Measurements from ENCODE around the gene FGF19.

DNA sequence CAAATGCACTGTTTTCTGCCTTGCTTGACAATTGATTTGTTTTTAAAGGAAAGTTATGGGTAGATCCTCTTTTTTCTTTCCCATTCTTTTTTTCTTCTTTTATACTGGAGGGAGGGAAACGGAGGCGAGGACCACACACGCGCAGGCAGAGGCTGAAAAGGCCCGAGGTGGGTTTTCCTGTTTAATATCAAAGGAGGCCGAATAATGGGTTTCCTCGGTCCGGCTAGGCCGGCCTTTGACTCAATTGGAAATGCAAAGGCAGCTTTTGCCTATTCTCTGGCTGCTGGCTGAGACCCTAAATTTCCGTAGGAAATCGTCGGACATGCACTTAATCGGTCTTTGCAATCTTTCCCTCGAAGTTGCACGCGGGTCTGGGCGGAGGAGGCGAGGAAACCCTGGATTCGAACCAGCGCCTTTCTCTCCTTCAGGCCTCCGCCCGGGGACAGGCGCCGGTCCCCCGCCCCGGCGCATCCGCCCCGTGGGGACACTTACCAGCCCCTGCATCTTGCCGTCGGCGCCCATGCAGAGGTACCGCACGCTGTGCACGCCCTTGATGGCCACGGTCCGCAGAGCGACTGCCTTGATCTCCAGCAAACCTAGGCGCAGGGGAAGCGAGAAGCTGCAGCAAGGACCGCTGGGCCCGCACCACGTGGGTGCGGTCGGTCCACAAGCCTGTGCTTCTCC, 911 bp downstream of the FGF19 start:
- TF ChIP-seq, protein P1, sequence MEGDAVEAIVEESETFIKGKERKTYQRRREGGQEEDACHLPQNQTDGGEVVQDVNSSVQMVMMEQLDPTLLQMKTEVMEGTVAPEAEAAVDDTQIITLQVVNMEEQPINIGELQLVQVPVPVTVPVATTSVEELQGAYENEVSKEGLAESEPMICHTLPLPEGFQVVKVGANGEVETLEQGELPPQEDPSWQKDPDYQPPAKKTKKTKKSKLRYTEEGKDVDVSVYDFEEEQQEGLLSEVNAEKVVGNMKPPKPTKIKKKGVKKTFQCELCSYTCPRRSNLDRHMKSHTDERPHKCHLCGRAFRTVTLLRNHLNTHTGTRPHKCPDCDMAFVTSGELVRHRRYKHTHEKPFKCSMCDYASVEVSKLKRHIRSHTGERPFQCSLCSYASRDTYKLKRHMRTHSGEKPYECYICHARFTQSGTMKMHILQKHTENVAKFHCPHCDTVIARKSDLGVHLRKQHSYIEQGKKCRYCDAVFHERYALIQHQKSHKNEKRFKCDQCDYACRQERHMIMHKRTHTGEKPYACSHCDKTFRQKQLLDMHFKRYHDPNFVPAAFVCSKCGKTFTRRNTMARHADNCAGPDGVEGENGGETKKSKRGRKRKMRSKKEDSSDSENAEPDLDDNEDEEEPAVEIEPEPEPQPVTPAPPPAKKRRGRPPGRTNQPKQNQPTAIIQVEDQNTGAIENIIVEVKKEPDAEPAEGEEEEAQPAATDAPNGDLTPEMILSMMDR (IDR thresholded peaks at IDR 0.05) = no peak
- no peak for TF ChIP-seq EZH2 (IDR thresholded peaks at IDR 0.05; ENCODE audit: borderline replicate concordance, insufficient read depth, low read depth, low read length, poor library complexity, severe bottlenecking)
